Epithelial cell of proximal tubule (primary cell): ENCODE data around the gene DCUN1D5. TPM values are rescaled to one million over a fixed set of nuclear protein-coding genes. Genes with fewer than 3 reads are reported as not detected.
"Not testable (repeated sequence)": the region's sequence is repeated elsewhere in the genome, so short reads cannot be mapped to it uniquely, and the experiment has no call there.

ENCODE experiments used
- DNase-seq: peaks from one replicate; pipeline ENCODE4 v3.0.0-alpha.2; 2011; ENCODE audit warnings: low read depth
- H3K4me3 ChIP-seq: 2 replicates; pipeline ENCODE4 v1.5.1; 2011; ENCODE audit warnings: low read depth, mild to moderate bottlenecking, low read length
- CTCF ChIP-seq: conservative IDR thresholded peaks from 2 replicates; pipeline ENCODE4 v1.5.1; 2012; ENCODE audit warnings: low read depth, mild to moderate bottlenecking, low read length
- total RNA-seq: library from RNA; depleted of rRNA; stranded (reverse); fragments of >200 nt; gene quantifications from 2 replicates; pipeline ENCODE4 v1.2.3, GENCODE V29; 2015

DCUN1D5 gene
- total RNA-seq, 1 donor from 2014 or later: 66.5 TPM

GRCh38 chr11:103029401-103029800, 62.6 kb downstream of the DCUN1D5 start:
- no peak for TF ChIP-seq CTCF
- no peak overlapping the region for H3K4me3 ChIP-seq
- no peak for DNase-seq

GRCh38 chr11:103028304-103029020, 63.5 kb downstream of the DCUN1D5 start:
- H3K4me3 ChIP-seq, DNase-seq: not testable (repeated sequence)

- no peak overlapping the region for H3K4me3 ChIP-seq
- DNase-seq: no peak
- TF ChIP-seq CTCF: no peak
Observed at GRCh38 chr11:103024086-103024485, 67.9 kb downstream of the DCUN1D5 start.

GRCh38 chr11:103016031-103016430, 75.9 kb downstream of the DCUN1D5 start:
- TF ChIP-seq CTCF: no peak
- no peak overlapping the region for H3K4me3 ChIP-seq
- DNase-seq: peak; percentile 52

- no peak overlapping the region for H3K4me3 ChIP-seq
- DNase-seq: no peak
- TF ChIP-seq CTCF: no peak
Observed at GRCh38 chr11:103013421-103013820, 78.5 kb downstream of the DCUN1D5 start.

Other genes starting within 250 kb of the DCUN1D5 start
- gene MMP3, start 248.6 kb downstream of the DCUN1D5 start, total RNA-seq: not detected in 2 replicates
- gene MMP12, start 217.2 kb downstream of the DCUN1D5 start, total RNA-seq: not detected in 2 replicates
- 0.12 and 0.29 TPM in 2 replicates for gene MMP13, start 136.4 kb downstream of the DCUN1D5 start, total RNA-seq
- gene DYNC2H1, start 17.3 kb upstream of the DCUN1D5 start, total RNA-seq: 6.9 and 13.5 TPM in 2 replicates